ENCODE data around the gene ST14.

ST14 gene

GRCh38 chr11:130209954-130210854 lies 50.6 kb downstream of the ST14 start:
- Histone ChIP-seq H3K9me3 (ENCODE audit: control insufficient read depth, insufficient read depth, low read depth, low read length) (no peaks in the 10 kb centered on the region), H3K36me3 (ENCODE audit: control insufficient read depth in 2 of 2, insufficient read depth in 1 of 2, low read length in 2 of 2) (no peaks in the 10 kb centered on the region), H3K4me3 (ENCODE audit: low read depth, low read length) (no peak overlapping the region), H3K4me1 (ENCODE audit: control insufficient read depth, insufficient read depth, low read length) (no peaks in the 10 kb centered on the region), H3K27ac (ENCODE audit: extremely low read depth, low read depth, low read length) (no peak overlapping the region)
- POLR2A ChIA-PET = no interaction called here
- CTCF ChIA-PET = interaction anchor here (0.6 to 1.1 kb wide), 3 partner anchors 142 to 629 kb away, joined by 3 to 6 read pairs (median 3); no protein-coding TSS in a partner anchor
- TF ChIP-seq ZNF324 (tag by site-specific recombination; IDR thresholded peaks at IDR 0.05) (no peak), ZNF692 (tag by site-specific recombination; IDR thresholded peaks at IDR 0.05) (peak; percentile 52; the same call in 1 of the 2 replicates), ZNF366 (tag by site-specific recombination; conservative IDR thresholded peaks at IDR 0.05) (no peak), ZNF768 (tag by site-specific recombination; IDR thresholded peaks at IDR 0.05) (no peak), ZNF404 (tag by site-specific recombination; IDR thresholded peaks at IDR 0.05) (no peak), ZNF513 (tag by site-specific recombination; IDR thresholded peaks at IDR 0.05) (no peak), ZFP69B (tag by site-specific recombination; IDR thresholded peaks at IDR 0.05) (peak; percentile 45; the same call in 1 of the 2 replicates), ZBTB6 (tag by site-specific recombination; IDR thresholded peaks at IDR 0.05) (no peak), ZNF560 (tag by site-specific recombination; IDR thresholded peaks at IDR 0.05; ENCODE audit: borderline replicate concordance) (no peak), ZBTB44 (tag by site-specific recombination; IDR thresholded peaks at IDR 0.05) (no peak), ZNF2 (tag by site-specific recombination; IDR thresholded peaks at IDR 0.05) (no peak), PRDM6 (tag by site-specific recombination; IDR thresholded peaks at IDR 0.05) (no peak), CTCF (tag by site-specific recombination; IDR thresholded peaks at IDR 0.05) (no peak)

- no peak overlapping the region for H3K27ac ChIP-seq (ENCODE audit: extremely low read depth, low read depth, low read length)
- POLR2A ChIA-PET = no interaction called here
- no peaks in the 10 kb centered on the region for H3K4me1 ChIP-seq (ENCODE audit: control insufficient read depth, insufficient read depth, low read length)
- H3K4me3 ChIP-seq (ENCODE audit: low read depth, low read length) = no peak overlapping the region
- no peaks in the 10 kb centered on the region for H3K36me3 ChIP-seq (ENCODE audit: control insufficient read depth in 2 of 2, insufficient read depth in 1 of 2, low read length in 2 of 2)
- H3K9me3 ChIP-seq (ENCODE audit: control insufficient read depth, insufficient read depth, low read depth, low read length) = no peaks in the 10 kb centered on the region
- CTCF ChIA-PET = interaction anchor here (0.7 to 2.8 kb wide), 2 partner anchors 220 to 628 kb away, joined by 3 to 68 read pairs; partner anchors contain the start of gene ADAMTS8
- TF ChIP-seq INSM2 (tag by site-specific recombination; IDR thresholded peaks at IDR 0.05) (no peak), IKZF3 (tag by site-specific recombination; IDR thresholded peaks at IDR 0.05) (no peak), GFI1B (tag by site-specific recombination; IDR thresholded peaks at IDR 0.05) (no peak), ZNF335 (tag by site-specific recombination; conservative IDR thresholded peaks at IDR 0.05) (no peak), ZNF148 (tag by site-specific recombination; IDR thresholded peaks at IDR 0.05; ENCODE audit: borderline replicate concordance) (no peak)
These were observed 51.6 kb downstream of the ST14 start for GRCh38 chr11:130211144-130211543.
